ENCODE data around the gene RRM1.

Gene RRM1

GRCh38 chr11:4065601-4066377, 28.8 kb upstream of the RRM1 start:
- H3K36me3 Mint-ChIP-seq = peaks cover 26% of the 10 kb centered on the region
- no peak for DNase-seq
- H3K4me1 Mint-ChIP-seq = peaks cover 35% of the 10 kb centered on the region
- CTCF ChIA-PET = interaction anchor here (0.7 to 12.0 kb wide), 10 partner anchors 10 to 257 kb away, joined by 3 to 169 read pairs (median 3); partner anchors contain the start of gene STIM1
- no peak overlapping the region for H3K27ac Mint-ChIP-seq
- no peaks in the 10 kb centered on the region for H3K27me3 Mint-ChIP-seq
- H3K9me3 Mint-ChIP-seq = no peaks in the 10 kb centered on the region
- no peak overlapping the region for H3K4me3 Mint-ChIP-seq

- no peak overlapping the region for H3K4me3 Mint-ChIP-seq
- peaks cover 20% of the 10 kb centered on the region for H3K36me3 Mint-ChIP-seq
- no peak for DNase-seq
- peaks cover 36% of the 10 kb centered on the region for H3K4me1 Mint-ChIP-seq
- no peak overlapping the region for H3K27ac Mint-ChIP-seq
- H3K9me3 Mint-ChIP-seq = no peaks in the 10 kb centered on the region
- CTCF ChIA-PET = interaction anchor here (1.7 to 12.0 kb wide), 3 partner anchors 140 to 218 kb away, joined by 4 to 169 read pairs (median 7); partner anchors contain the start of gene STIM1
- no peaks in the 10 kb centered on the region for H3K27me3 Mint-ChIP-seq
Measured at GRCh38 chr11:4066910-4067309, 27.7 kb upstream of the RRM1 start.

GRCh38 chr11:4068962-4069361, 25.6 kb upstream of the RRM1 start:
- no peak overlapping the region for H3K4me3 Mint-ChIP-seq
- peaks cover 28% of the 10 kb centered on the region for H3K36me3 Mint-ChIP-seq
- DNase-seq = no peak
- CTCF ChIA-PET = interaction anchor here (1.5 to 12.0 kb wide), 5 partner anchors 142 to 230 kb away, joined by 4 to 169 read pairs (median 7); partner anchors contain the start of genes RHOG and STIM1
- peaks cover 48% of the 10 kb centered on the region for H3K4me1 Mint-ChIP-seq
- H3K9me3 Mint-ChIP-seq = no peaks in the 10 kb centered on the region
- no peaks in the 10 kb centered on the region for H3K27me3 Mint-ChIP-seq
- H3K27ac Mint-ChIP-seq = no peak overlapping the region

- CTCF ChIA-PET = interaction anchor here (0.8 to 12.0 kb wide), 23 partner anchors 8 to 246 kb away, joined by 3 to 195 read pairs (median 9); partner anchors contain the start of genes RHOG and STIM1
- H3K27ac Mint-ChIP-seq = no peak overlapping the region
- no peak for DNase-seq
- H3K9me3 Mint-ChIP-seq = no peaks in the 10 kb centered on the region
- H3K36me3 Mint-ChIP-seq = peaks cover 36% of the 10 kb centered on the region
- no peaks in the 10 kb centered on the region for H3K27me3 Mint-ChIP-seq
- H3K4me3 Mint-ChIP-seq = no peak overlapping the region
- peaks cover 37% of the 10 kb centered on the region for H3K4me1 Mint-ChIP-seq
Measured at GRCh38 chr11:4071325-4071724, 23.3 kb upstream of the RRM1 start.

- Mint-ChIP-seq H3K36me3 (peaks cover 32% of the 10 kb centered on the region), H3K9me3 (no peaks in the 10 kb centered on the region), H3K27ac (no peak overlapping the region), H3K27me3 (no peaks in the 10 kb centered on the region), H3K4me1 (peaks cover 39% of the 10 kb centered on the region), H3K4me3 (no peak overlapping the region)
- no peak for DNase-seq
- CTCF ChIA-PET = interaction anchor here (0.8 to 12.0 kb wide), 38 partner anchors 8 to 262 kb away, joined by 3 to 195 read pairs (median 6); partner anchors contain the start of genes PGAP2, RHOG and STIM1
Measured at GRCh38 chr11:4071914-4072313, 22.7 kb upstream of the RRM1 start.

GRCh38 chr11:4072668-4073285, 21.8 kb upstream of the RRM1 start:
- peaks cover 29% of the 10 kb centered on the region for H3K36me3 Mint-ChIP-seq
- H3K27me3 Mint-ChIP-seq = no peaks in the 10 kb centered on the region
- peak; percentile 60 for DNase-seq

GRCh38 chr11:4074266-4074665, 20.3 kb upstream of the RRM1 start:
- H3K27me3 Mint-ChIP-seq = no peaks in the 10 kb centered on the region
- H3K4me3 Mint-ChIP-seq = no peak overlapping the region
- H3K4me1 Mint-ChIP-seq = peaks cover 20% of the 10 kb centered on the region
- H3K36me3 Mint-ChIP-seq = peaks cover 32% of the 10 kb centered on the region
- CTCF ChIA-PET = interaction anchor here (1.0 to 12.0 kb wide), 11 partner anchors 11 to 264 kb away, joined by 3 to 195 read pairs (median 20); partner anchors contain the start of genes PGAP2 and STIM1
- DNase-seq = no peak
- no peaks in the 10 kb centered on the region for H3K9me3 Mint-ChIP-seq
- H3K27ac Mint-ChIP-seq = peak overlapping the region; percentile 65

More at GRCh38 chr11:4072668-4073285, 21.8 kb upstream of the RRM1 start:
- Mint-ChIP-seq H3K27ac (peak overlapping the region; percentile 0), H3K4me3 (no peak overlapping the region), H3K9me3 (no peaks in the 10 kb centered on the region), H3K4me1 (peaks cover 35% of the 10 kb centered on the region)
- CTCF ChIA-PET = interaction anchor here (0.6 to 12.0 kb wide), 54 partner anchors 9 to 263 kb away, joined by 3 to 195 read pairs (median 5); partner anchors contain the start of genes PGAP2, RHOG and STIM1

- CTCF ChIA-PET = interaction anchor here (0.9 to 6.4 kb wide), 2 partner anchors 229 to 268 kb away, joined by 4 to 195 read pairs; no protein-coding TSS in a partner anchor
- no peaks in the 10 kb centered on the region for H3K9me3 Mint-ChIP-seq
- no peak overlapping the region for H3K27ac Mint-ChIP-seq
- H3K27me3 Mint-ChIP-seq = no peaks in the 10 kb centered on the region
- H3K4me3 Mint-ChIP-seq = no peak overlapping the region
- no peak for DNase-seq
- peaks cover 40% of the 10 kb centered on the region for H3K36me3 Mint-ChIP-seq
- peaks cover 18% of the 10 kb centered on the region for H3K4me1 Mint-ChIP-seq
Measured at GRCh38 chr11:4076774-4077173, 17.8 kb upstream of the RRM1 start.

- Mint-ChIP-seq H3K27ac (peak overlapping the region; percentile 71), H3K4me3 (no peak overlapping the region), H3K9me3 (no peaks in the 10 kb centered on the region), H3K36me3 (peaks cover 66% of the 10 kb centered on the region), H3K27me3 (no peaks in the 10 kb centered on the region), H3K4me1 (peaks cover 24% of the 10 kb centered on the region)
- CTCF ChIA-PET = interaction anchor here (3.2 kb wide), 1 partner anchor 11 kb away, joined by 25 read pairs; no protein-coding TSS in a partner anchor
- DNase-seq = no peak
Measured at GRCh38 chr11:4083198-4083597, 11.4 kb upstream of the RRM1 start.

GRCh38 chr11:4084406-4085125, 10.0 kb upstream of the RRM1 start:
- H3K4me1 Mint-ChIP-seq = peaks cover 38% of the 10 kb centered on the region
- CTCF ChIA-PET = interaction anchor here (1.2 to 1.8 kb wide), 2 partner anchors 12 to 235 kb away, joined by 4 to 12 read pairs; no protein-coding TSS in a partner anchor
- peak overlapping the region; percentile 46 for H3K27ac Mint-ChIP-seq
- no peaks in the 10 kb centered on the region for H3K9me3 Mint-ChIP-seq
- no peaks in the 10 kb centered on the region for H3K27me3 Mint-ChIP-seq
- H3K36me3 Mint-ChIP-seq = peaks cover 75% of the 10 kb centered on the region
- DNase-seq = no peak
- H3K4me3 Mint-ChIP-seq = no peak overlapping the region

- Mint-ChIP-seq H3K4me1 (peaks cover 46% of the 10 kb centered on the region), H3K9me3 (no peaks in the 10 kb centered on the region), H3K4me3 (no peak overlapping the region), H3K27ac (no peak overlapping the region), H3K27me3 (no peaks in the 10 kb centered on the region), H3K36me3 (peaks cover 80% of the 10 kb centered on the region)
- CTCF ChIA-PET = interaction anchor here (1.2 to 1.8 kb wide), 2 partner anchors 13 to 236 kb away, joined by 4 to 12 read pairs; no protein-coding TSS in a partner anchor
- no peak for DNase-seq
Measured at GRCh38 chr11:4085575-4085974, 9.0 kb upstream of the RRM1 start.

GRCh38 chr11:4086575-4087353, 7.8 kb upstream of the RRM1 start:
- Mint-ChIP-seq H3K9me3 (no peaks in the 10 kb centered on the region), H3K27me3 (no peaks in the 10 kb centered on the region), H3K4me1 (peaks cover 58% of the 10 kb centered on the region), H3K4me3 (no peak overlapping the region), H3K27ac (peak overlapping the region; percentile 19), H3K36me3 (peaks cover 78% of the 10 kb centered on the region)
- CTCF ChIA-PET = interaction anchor here (1.9 kb wide), 1 partner anchor 14 kb away, joined by 7 read pairs; no protein-coding TSS in a partner anchor
- DNase-seq = no peak

- no peak overlapping the region for H3K4me3 Mint-ChIP-seq
- peaks cover 66% of the 10 kb centered on the region for H3K4me1 Mint-ChIP-seq
- H3K27me3 Mint-ChIP-seq = no peaks in the 10 kb centered on the region
- H3K36me3 Mint-ChIP-seq = peaks cover 83% of the 10 kb centered on the region
- H3K27ac Mint-ChIP-seq = peak overlapping the region; percentile 17
- H3K9me3 Mint-ChIP-seq = no peaks in the 10 kb centered on the region
- CTCF ChIA-PET = interaction anchor here (1.1 to 1.9 kb wide), 2 partner anchors 15 to 100 kb away, joined by 3 to 7 read pairs; no protein-coding TSS in a partner anchor
- DNase-seq = no peak
Measured at GRCh38 chr11:4087551-4087950, 7.0 kb upstream of the RRM1 start.

Data from activated naive CD4-positive, alpha-beta T cell treated with anti-CD3 and anti-CD28 coated beads, Interleukin-2, amount 10 ng/mL, durations not matched to agents 7 days and 5 days (primary cell).